ENCODE results near the gene GRIK4.

GRCh38 chr11:120837696-120838095 is 326.1 kb downstream of the GRIK4 start:
- TF ChIP-seq CTCF (IDR thresholded peaks at IDR 0.05; ENCODE audit: extremely low read depth in 1 of 2, insufficient read depth in 1 of 2, low read depth in 1 of 2, low read length in 2 of 2) (no peak), MYC (IDR thresholded peaks at IDR 0.05; ENCODE audit: low read depth, low read length) (no peak), POLR2AphosphoS5 (IDR thresholded peaks at IDR 0.05; ENCODE audit: insufficient read depth, low read depth, low read length) (no peak), POLR2A (IDR thresholded peaks at IDR 0.05; ENCODE audit: low read depth, low read length) (no peak), MAX (IDR thresholded peaks at IDR 0.05; ENCODE audit: insufficient read depth, insufficient read length) (no peak)
